ENCODE measurements around the gene BCAP31.
"Not testable (repeated sequence)": the region's sequence is repeated elsewhere in the genome, so short reads cannot be mapped to it uniquely, and the experiment has no call there.

The BCAP31 gene

GRCh38 chrX:153707406-153707805, 16.8 kb downstream of the BCAP31 start:
- DNase-seq = no peak

- no peak for DNase-seq
Observed at GRCh38 chrX:153706799-153707198, 17.4 kb downstream of the BCAP31 start.

- not testable (repeated sequence) for DNase-seq
Observed at GRCh38 chrX:153705403-153706060, 18.7 kb downstream of the BCAP31 start.

- DNase-seq = not testable (repeated sequence)
Observed at GRCh38 chrX:153704631-153705402, 19.4 kb downstream of the BCAP31 start.

GRCh38 chrX:153704021-153704526, 20.1 kb downstream of the BCAP31 start:
- DNase-seq = no peak

GRCh38 chrX:153703036-153703370, 21.2 kb downstream of the BCAP31 start:
- DNase-seq = no peak

GRCh38 chrX:153702336-153703035, 21.7 kb downstream of the BCAP31 start:
- DNase-seq = no peak

- DNase-seq = no peak
Observed at GRCh38 chrX:153701706-153702105, 22.5 kb downstream of the BCAP31 start.

- no peak for DNase-seq
Observed at GRCh38 chrX:153700967-153701366, 23.2 kb downstream of the BCAP31 start.

GRCh38 chrX:153700376-153700945, 23.7 kb downstream of the BCAP31 start:
- DNase-seq = no peak

GRCh38 chrX:153699784-153700371, 24.3 kb downstream of the BCAP31 start:
- DNase-seq = not testable (repeated sequence)

- not testable (repeated sequence) for DNase-seq
Observed at GRCh38 chrX:153699210-153699783, 24.9 kb downstream of the BCAP31 start.

- no peak for DNase-seq
Observed at GRCh38 chrX:153697924-153698865, 26.0 kb downstream of the BCAP31 start.

- DNase-seq = not testable (repeated sequence)
Observed at GRCh38 chrX:153696986-153697722, 27.0 kb downstream of the BCAP31 start.

GRCh38 chrX:153696538-153696937, 27.6 kb downstream of the BCAP31 start:
- DNase-seq = not testable (repeated sequence)

- no peak for DNase-seq
Observed at GRCh38 chrX:153696100-153696499, 28.1 kb downstream of the BCAP31 start.

GRCh38 chrX:153694687-153695270, 29.4 kb downstream of the BCAP31 start:
- DNase-seq = no peak

GRCh38 chrX:153694256-153694655, 29.9 kb downstream of the BCAP31 start:
- DNase-seq = not testable (repeated sequence)

GRCh38 chrX:153693216-153694086, 30.7 kb downstream of the BCAP31 start:
- no peak for DNase-seq
